ENCODE measurements around the gene RASEF. TPM values are rescaled to one million over a fixed set of nuclear protein-coding genes. Genes with fewer than 3 reads are reported as not detected.
"Not testable (repeated sequence)": the region's sequence is repeated elsewhere in the genome, so short reads cannot be mapped to it uniquely, and the experiment has no call there.

RASEF gene
- total and polyA plus RNA-seq, 2 donors (not counting 3 experiments of a cell fraction or from before 2014, with no cell fraction given), result 0.11 TPM; not detected in 1

GRCh38 chr9:82934949-82935348, 128.0 kb downstream of the RASEF start:
- Histone ChIP-seq H3K4me3 (replicated peaks in 1 of 3; ENCODE audit: insufficient read depth in 1 of 3, low read depth in 1 of 3, low read length in 3 of 3) (no peak overlapping the region), H3K9ac (replicated peaks; ENCODE audit: extremely low read depth, insufficient read depth, low read length) (no peak overlapping the region), H4K20me1 (replicated peaks; ENCODE audit: control insufficient read depth, extremely low read depth, insufficient read depth, low read length) (no peaks in the 10 kb centered on the region), H3K4me1 (ENCODE audit: control insufficient read depth, extremely low read depth, insufficient read depth, low read length) (peaks cover 5% of the 10 kb centered on the region), H3K79me2 (ENCODE audit: control insufficient read depth, insufficient read depth, low read length) (no peaks in the 10 kb centered on the region), H3K36me3 (ENCODE audit: control insufficient read depth in 2 of 2, extremely low read depth in 1 of 2, insufficient read depth in 2 of 2, low read length in 2 of 2) (no peaks in the 10 kb centered on the region), H2AFZ (ENCODE audit: low read depth, low read length) (no peak overlapping the region), H3K27me3 (ENCODE audit: control insufficient read depth in 2 of 2, insufficient read depth in 2 of 2, low read length in 2 of 2) (no peaks in the 10 kb centered on the region), H3K9me1 (replicated peaks; ENCODE audit: control insufficient read depth, extremely low read depth, insufficient read depth, low read length) (no peaks in the 10 kb centered on the region), H3K4me2 (ENCODE audit: insufficient read depth, low read length) (peak overlapping the region; percentile 46), H3K9me3 (replicated peaks; ENCODE audit: control insufficient read depth, insufficient read depth, low read length) (no peaks in the 10 kb centered on the region), H3K27ac (ENCODE audit: insufficient read depth, low read depth, low read length) (peak overlapping the region; percentile 55)
- ChIA-PET CTCF (no interaction called here), POLR2A (no interaction called here)
- dilution Hi-C loops (cut with MboI; ENCODE audit: extremely low pct_ligation_motif_present, low sequenced_read_pairs) (no loop called here), intact Hi-C loops (cut with micrococcal nuclease) (loop anchor here (1.0 kb wide), 1 partner anchor 53 kb away; no protein-coding TSS in a partner anchor)
- FAIRE-seq, result peak; percentile 79
- BruUV-seq (replicated peaks), result no TSS peak
- TF ChIP-seq POLR2AphosphoS5 (IDR thresholded peaks at IDR 0.05; ENCODE audit: insufficient read depth, low read depth, low read length) (no peak), JUN (IDR thresholded peaks at IDR 0.05; ENCODE audit: borderline replicate concordance, insufficient read depth, insufficient read length, low read depth) (peak; percentile 70)
- peak; percentile 24 for DNase-seq (ENCODE audit: low read depth, low spot score)

- H4K20me1 ChIP-seq (replicated peaks; ENCODE audit: control insufficient read depth, extremely low read depth, insufficient read depth, low read length); H3K36me3 ChIP-seq (ENCODE audit: control insufficient read depth in 2 of 2, extremely low read depth in 1 of 2, insufficient read depth in 2 of 2, low read length in 2 of 2); CTCF ChIA-PET; FAIRE-seq; BruUV-seq (replicated peaks); H2AFZ ChIP-seq (ENCODE audit: low read depth, low read length); intact Hi-C loops (cut with micrococcal nuclease); H3K9ac ChIP-seq (replicated peaks; ENCODE audit: extremely low read depth, insufficient read depth, low read length); POLR2A ChIA-PET; dilution Hi-C loops (cut with MboI; ENCODE audit: extremely low pct_ligation_motif_present, low sequenced_read_pairs); H3K27ac ChIP-seq (ENCODE audit: insufficient read depth, low read depth, low read length); H3K9me3 ChIP-seq (replicated peaks; ENCODE audit: control insufficient read depth, insufficient read depth, low read length); DNase-seq (ENCODE audit: low read depth, low spot score); H3K27me3 ChIP-seq (ENCODE audit: control insufficient read depth in 2 of 2, insufficient read depth in 2 of 2, low read length in 2 of 2); H3K4me1 ChIP-seq (ENCODE audit: control insufficient read depth, extremely low read depth, insufficient read depth, low read length); H3K9me1 ChIP-seq (replicated peaks; ENCODE audit: control insufficient read depth, extremely low read depth, insufficient read depth, low read length); H3K79me2 ChIP-seq (ENCODE audit: control insufficient read depth, insufficient read depth, low read length); H3K4me3 ChIP-seq (replicated peaks in 1 of 3; ENCODE audit: insufficient read depth in 1 of 3, low read depth in 1 of 3, low read length in 3 of 3); H3K4me2 ChIP-seq (ENCODE audit: insufficient read depth, low read length): not testable (repeated sequence)
Observed at GRCh38 chr9:82934025-82934424, 128.9 kb downstream of the RASEF start.
